Large intestine (tissue), 3 donors: ENCODE data around the gene VPS13C. TPM values are rescaled to one million over a fixed set of nuclear protein-coding genes. Genes with fewer than 3 reads are reported as not detected.
A peak's percentile ranks its signal among the peaks of the same experiment; 100 is the strongest.

Experiments
- DNase-seq, 2 donors: peaks; one replicate each; pipeline versions ENCODE4 v3.0.0 to v3.0.0-alpha.2; 2013
- H3K27ac ChIP-seq: one replicate; pipeline ENCODE4 v1.5.1; 2013; ENCODE audit warnings: low read length
- H3K27me3 ChIP-seq: 2 replicates; pipeline ENCODE4 v1.6.1; 2013; ENCODE audit warnings: low read length; ENCODE audit not compliant: control insufficient read depth, insufficient read depth
- H3K36me3 ChIP-seq: 2 replicates; pipeline ENCODE4 v1.6.1; 2013; ENCODE audit warnings: low read length; ENCODE audit not compliant: control insufficient read depth, insufficient read depth
- H3K4me1 ChIP-seq: one replicate; pipeline ENCODE4 v1.6.1; 2013; ENCODE audit warnings: low read length; ENCODE audit not compliant: control insufficient read depth, insufficient read depth
- H3K4me3 ChIP-seq: one replicate; pipeline ENCODE4 v1.5.1; 2013; ENCODE audit warnings: low read length
- H3K9me3 ChIP-seq: one replicate; pipeline ENCODE4 v1.6.1; 2013; ENCODE audit warnings: mild to moderate bottlenecking, low read depth, low read length, moderate library complexity; ENCODE audit not compliant: control insufficient read depth
- WGBS: methylation state at CpG from one replicate; pipeline ENCODE4 v1.1.5; 2013; ENCODE audit warnings: low lambda C conversion rate; ENCODE audit not compliant: insufficient coverage; 5-methylcytosine and 5-hydroxymethylcytosine counted together
- polyA plus RNA-seq: library from polyadenylated mRNA; unstranded; fragments of 120-200 nt; gene quantifications from one replicate; pipeline ENCODE4 v1.2.1, GENCODE V29; 2013

VPS13C gene
- polyA plus RNA-seq, 1 donor: 61.6 TPM

DNA sequence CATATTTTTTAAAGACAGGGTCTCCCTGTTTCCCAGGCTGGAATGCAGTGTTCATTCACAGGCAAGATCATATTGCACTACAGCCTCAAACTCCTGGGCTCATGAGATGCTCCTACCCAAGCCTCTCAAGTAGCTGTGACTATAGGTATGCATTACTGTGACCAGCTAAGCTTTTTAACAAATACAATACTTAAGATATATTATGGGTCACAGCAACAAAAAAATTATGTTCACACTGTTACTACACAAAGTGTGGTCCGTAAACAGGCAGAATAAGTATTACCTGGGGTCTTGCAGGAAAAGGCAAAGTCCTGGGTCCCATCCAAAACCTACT, 152.5 kb downstream of the VPS13C start:
- WGBS: no CpG with 5 or more reads among the region's 1 CpG
- Histone ChIP-seq H3K27me3 (no peaks in the 10 kb centered on the region), H3K36me3 (peaks cover 41% of the 10 kb centered on the region), H3K4me1 (peaks cover 2% of the 10 kb centered on the region), H3K9me3 (no peaks in the 10 kb centered on the region), H3K4me3 (no peak overlapping the region), H3K27ac (no peak overlapping the region)
- no peak for DNase-seq

DNA sequence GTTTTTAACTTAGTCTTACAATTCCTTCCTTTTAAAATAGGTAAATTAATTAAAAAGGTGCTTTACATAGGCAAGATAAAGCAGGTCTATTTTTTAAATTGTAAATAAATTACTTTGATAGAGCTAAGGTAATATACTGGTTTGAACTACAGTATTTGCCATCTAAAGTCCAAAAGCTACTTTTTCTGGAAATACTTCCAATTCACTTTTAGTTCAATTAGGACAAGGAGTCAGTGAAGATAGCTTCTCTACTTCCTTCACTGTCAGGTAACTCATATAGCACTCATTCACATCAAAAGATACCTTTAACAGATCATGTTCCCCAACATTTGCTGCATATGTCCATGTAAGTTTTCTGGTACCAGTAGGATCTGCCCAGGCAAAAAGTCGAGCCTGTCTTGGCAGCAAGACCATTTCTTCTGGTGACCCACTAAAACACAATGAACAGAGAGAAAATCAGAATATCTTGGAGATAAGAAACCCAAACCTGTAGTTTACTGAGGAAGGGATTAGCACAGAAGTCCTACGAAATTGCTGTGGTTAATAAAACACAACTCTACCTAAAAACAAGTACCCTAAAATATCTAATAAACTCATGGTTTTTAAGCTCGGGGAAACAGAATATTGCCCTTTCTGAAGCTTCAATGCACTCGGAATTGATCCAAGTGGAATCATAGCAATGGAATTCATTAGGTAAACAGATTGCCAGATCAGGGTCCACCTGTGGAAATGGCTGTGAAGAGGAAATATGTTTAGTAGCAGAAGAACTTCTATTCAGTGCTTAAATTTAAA, 153.1 kb downstream of the VPS13C start:
- no peak overlapping the region for H3K27ac ChIP-seq
- H3K9me3 ChIP-seq: peaks cover 3% of the 10 kb centered on the region
- no peaks in the 10 kb centered on the region for H3K27me3 ChIP-seq
- WGBS: 51% methylated on average over 3 of the region's 4 CpGs
- H3K36me3 ChIP-seq: peaks cover 46% of the 10 kb centered on the region
- H3K4me1 ChIP-seq: peaks cover 2% of the 10 kb centered on the region
- no peak for DNase-seq
- H3K4me3 ChIP-seq: no peak overlapping the region

DNA sequence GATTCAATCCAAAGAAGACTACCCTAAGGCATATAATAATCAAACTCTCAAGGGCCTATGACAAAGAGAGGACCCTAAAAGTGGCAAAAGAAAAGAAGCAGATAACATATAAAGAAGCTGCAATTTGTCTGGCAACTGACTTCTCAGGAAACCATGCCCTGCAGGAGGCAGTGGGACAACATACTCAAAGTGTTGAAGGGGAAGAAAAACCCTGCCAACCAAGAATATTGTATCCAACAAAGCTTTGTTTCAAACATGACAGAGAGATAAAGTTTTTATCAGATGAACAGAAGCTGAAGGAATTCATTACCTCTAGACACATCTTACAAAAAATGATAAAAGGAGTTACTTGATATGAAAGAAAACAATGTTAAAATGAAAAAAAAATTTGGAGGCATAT, 167.1 kb downstream of the VPS13C start:
- no peaks in the 10 kb centered on the region for H3K27me3 ChIP-seq
- H3K36me3 ChIP-seq: peaks cover 28% of the 10 kb centered on the region

DNA sequence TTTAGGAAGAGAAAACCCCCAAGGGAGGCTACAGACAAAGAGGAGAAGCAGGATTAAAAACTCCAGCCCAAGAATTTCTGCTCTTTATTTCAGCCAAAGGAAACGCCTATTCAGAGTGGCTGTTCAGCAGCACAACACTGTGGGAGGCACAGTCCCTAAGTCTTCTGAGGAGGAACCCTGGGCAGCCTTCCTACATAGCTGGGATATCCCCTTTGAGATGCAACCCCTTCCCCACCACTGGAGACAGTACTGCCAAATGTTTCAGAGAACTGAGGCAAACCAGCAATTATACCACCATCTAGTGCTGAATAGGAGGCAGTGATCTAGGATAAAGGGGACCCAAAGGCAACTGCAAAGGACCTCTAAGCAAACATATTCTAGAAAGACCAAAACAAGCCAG, 168.1 kb downstream of the VPS13C start:
- peaks cover 30% of the 10 kb centered on the region for H3K36me3 ChIP-seq
- no peaks in the 10 kb centered on the region for H3K27me3 ChIP-seq
- DNase-seq: no peak
- H3K4me3 ChIP-seq: no peak overlapping the region
- no peak overlapping the region for H3K27ac ChIP-seq
- peaks cover 16% of the 10 kb centered on the region for H3K9me3 ChIP-seq
- no peaks in the 10 kb centered on the region for H3K4me1 ChIP-seq
- no CpG with 5 or more reads among the region's 1 CpG for WGBS

More for the DNA sequence above, 167.1 kb downstream of the VPS13C start:
- no peak for DNase-seq
- Histone ChIP-seq H3K4me1 (no peaks in the 10 kb centered on the region), H3K4me3 (no peak overlapping the region), H3K9me3 (peaks cover 16% of the 10 kb centered on the region), H3K27ac (no peak overlapping the region)

DNA sequence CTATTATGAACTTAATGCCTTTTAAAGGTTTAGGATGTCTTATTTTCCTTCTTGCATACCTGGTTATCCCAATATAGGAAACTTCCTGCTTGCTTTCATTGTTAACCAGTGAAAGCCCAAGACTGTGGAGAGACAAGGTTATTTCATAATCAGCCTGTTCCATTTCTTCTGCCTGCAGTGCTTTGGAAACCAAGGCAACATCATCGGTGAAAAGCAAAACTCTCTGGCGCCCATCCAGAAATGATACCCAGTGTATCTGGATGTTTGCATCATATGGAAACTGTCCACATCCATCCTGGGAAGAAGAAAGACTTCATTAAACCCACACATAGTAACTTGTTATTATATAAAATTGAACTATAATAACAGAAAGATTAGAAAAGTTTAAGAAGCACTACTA, 170.1 kb downstream of the VPS13C start:
- no peaks in the 10 kb centered on the region for H3K4me1 ChIP-seq
- H3K27me3 ChIP-seq: no peaks in the 10 kb centered on the region
- DNase-seq: no peak
- WGBS: no CpG with 5 or more reads among the region's 2 CpGs
- no peak overlapping the region for H3K4me3 ChIP-seq
- peaks cover 16% of the 10 kb centered on the region for H3K9me3 ChIP-seq
- H3K27ac ChIP-seq: no peak overlapping the region
- H3K36me3 ChIP-seq: peaks cover 27% of the 10 kb centered on the region

DNA sequence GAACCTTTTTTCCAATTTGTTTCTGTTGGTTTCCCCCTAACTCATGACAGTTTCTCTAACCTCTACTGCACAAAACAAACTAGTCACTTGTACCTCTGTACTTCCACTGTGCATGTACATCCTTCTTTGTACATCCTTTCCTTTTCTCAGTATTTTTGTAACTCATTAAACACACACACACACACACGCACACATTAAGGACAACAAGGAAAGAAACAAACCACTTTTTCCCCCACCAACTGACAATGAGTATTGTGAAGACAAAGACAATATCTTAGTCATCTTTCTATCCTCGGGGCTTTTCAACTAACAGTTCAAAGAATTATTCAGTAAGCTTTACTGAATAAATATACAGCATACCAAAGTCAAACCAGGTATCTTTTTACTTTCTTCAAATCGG, 170.5 kb downstream of the VPS13C start:
- H3K4me3 ChIP-seq: no peak overlapping the region
- no peak overlapping the region for H3K27ac ChIP-seq
- no peaks in the 10 kb centered on the region for H3K27me3 ChIP-seq
- H3K36me3 ChIP-seq: peaks cover 26% of the 10 kb centered on the region
- H3K9me3 ChIP-seq: peaks cover 16% of the 10 kb centered on the region
- no peak for DNase-seq
- no peaks in the 10 kb centered on the region for H3K4me1 ChIP-seq
- 90% methylated on average over 2 of the region's 3 CpGs for WGBS

DNA sequence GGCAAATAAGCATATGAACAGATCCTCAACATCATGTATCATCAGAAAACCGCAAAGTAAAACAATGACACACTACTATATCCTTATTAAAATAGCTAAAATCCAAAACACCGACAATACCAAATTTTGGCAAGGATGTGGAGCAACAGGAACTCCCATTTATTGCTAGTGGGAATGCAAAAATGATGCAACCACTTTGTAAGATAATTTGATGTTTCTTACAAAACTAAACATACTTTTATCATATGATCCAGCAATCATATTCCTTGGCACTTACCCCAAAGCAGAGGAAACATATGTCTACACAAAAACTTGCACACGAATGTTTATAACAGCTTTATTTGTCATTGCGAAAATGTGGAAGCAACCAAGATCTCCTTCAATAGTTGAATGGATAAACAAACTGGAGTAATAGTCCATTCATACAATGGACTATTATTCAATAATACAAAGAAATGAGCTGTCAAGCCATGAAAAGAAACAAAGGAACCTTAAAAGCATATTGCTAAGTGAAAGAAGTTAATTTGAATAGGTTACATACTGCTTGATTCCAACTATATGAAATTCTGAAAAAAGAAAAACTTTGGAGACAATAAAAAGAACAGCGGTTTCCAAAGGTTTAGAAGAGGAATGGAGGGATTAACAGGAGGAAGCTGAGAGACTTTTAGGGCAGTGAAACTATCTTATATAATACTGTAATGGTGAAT, 172.0 kb downstream of the VPS13C start:
- H3K4me1 ChIP-seq: no peaks in the 10 kb centered on the region
- no peaks in the 10 kb centered on the region for H3K27me3 ChIP-seq
- H3K27ac ChIP-seq: no peak overlapping the region
- DNase-seq: no peak
- WGBS: 89% methylated on average over 3 of the region's 5 CpGs
- peaks cover 25% of the 10 kb centered on the region for H3K36me3 ChIP-seq
- H3K4me3 ChIP-seq: no peak overlapping the region
- peaks cover 6% of the 10 kb centered on the region for H3K9me3 ChIP-seq

DNA sequence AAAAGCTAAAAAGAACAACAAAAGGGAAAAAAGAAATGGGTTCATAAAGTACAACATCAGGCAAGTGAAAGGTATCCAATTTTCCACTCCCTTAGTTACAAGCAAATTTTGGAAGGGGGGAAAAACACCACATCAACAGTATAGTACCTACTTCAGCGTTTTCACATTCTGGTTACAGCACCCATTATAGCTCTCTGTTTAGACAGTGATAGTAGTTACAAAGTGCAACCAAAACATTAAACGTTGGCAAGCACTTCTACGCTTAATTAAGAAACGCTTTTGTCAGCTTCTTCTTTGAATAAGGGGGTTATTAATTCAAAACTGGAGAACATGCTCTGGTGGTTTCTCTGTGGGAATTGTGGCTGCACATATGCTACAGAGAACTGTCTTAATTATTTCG, 180.2 kb downstream of the VPS13C start:
- DNase-seq: no peak

DNA sequence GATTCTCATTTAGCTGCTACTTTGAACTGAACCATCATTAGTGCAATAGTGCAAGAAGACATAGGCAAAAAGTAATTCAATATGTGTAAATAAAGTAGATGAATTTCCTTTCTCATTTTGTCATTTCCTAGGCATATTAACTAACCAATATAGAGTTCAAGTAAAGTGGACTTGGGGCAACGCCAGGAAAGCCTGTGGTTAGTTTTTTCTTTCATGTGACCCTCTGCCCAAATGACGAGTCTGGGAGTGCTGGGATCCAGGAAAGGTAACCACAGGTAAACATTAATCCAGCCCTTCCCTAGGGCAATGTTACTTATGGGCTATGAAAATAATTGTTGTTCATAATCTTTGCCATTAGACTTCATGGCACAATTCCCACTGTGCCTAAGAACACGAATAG, 181.0 kb downstream of the VPS13C start:
- DNase-seq: peak; percentile 1 to 23
- Histone ChIP-seq H3K4me3 (no peak overlapping the region), H3K27me3 (no peaks in the 10 kb centered on the region), H3K9me3 (no peaks in the 10 kb centered on the region), H3K27ac (no peak overlapping the region), H3K36me3 (peaks cover 10% of the 10 kb centered on the region), H3K4me1 (no peaks in the 10 kb centered on the region)
- WGBS: 100% methylated on average over 1 of the region's 3 CpGs

More for the DNA sequence above, 180.2 kb downstream of the VPS13C start:
- no peaks in the 10 kb centered on the region for H3K9me3 ChIP-seq
- H3K36me3 ChIP-seq: peaks cover 10% of the 10 kb centered on the region
- WGBS: no CpG with 5 or more reads among the region's 5 CpGs
- no peaks in the 10 kb centered on the region for H3K4me1 ChIP-seq
- no peaks in the 10 kb centered on the region for H3K27me3 ChIP-seq
- H3K4me3 ChIP-seq: no peak overlapping the region
- no peak overlapping the region for H3K27ac ChIP-seq

DNA sequence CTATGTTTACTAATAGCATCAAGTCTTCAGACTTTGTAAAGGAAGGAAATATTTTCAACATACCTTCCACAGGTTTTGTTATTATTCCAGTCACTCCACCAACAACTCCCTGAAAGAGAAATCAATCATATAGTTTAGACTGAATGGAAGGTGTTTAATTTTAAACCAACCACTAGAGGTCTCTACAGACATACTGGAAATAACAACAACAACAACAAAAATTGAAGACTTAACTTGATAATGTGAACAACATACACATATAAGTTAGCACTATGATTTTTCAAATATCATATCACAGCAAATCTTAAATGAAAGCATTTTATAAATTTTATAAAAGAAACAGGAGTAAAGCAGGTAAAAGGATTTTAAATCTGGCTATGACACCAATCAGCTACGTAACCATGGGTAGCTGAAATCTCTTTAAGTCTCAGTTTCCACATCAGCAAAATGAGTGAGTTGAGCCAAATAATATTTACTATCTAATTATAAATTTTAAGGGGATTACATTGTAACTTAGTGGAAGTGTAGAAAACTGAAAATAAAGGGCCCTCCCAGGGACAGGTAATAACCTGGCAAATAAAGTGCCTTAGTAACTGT, 188.2 kb downstream of the VPS13C start:
- H3K36me3 ChIP-seq: peaks cover 31% of the 10 kb centered on the region

More for the DNA sequence above, 188.2 kb downstream of the VPS13C start:
- Histone ChIP-seq H3K4me1 (no peaks in the 10 kb centered on the region), H3K27ac (no peak overlapping the region), H3K4me3 (no peak overlapping the region), H3K9me3 (no peaks in the 10 kb centered on the region), H3K27me3 (no peaks in the 10 kb centered on the region)
- no peak for DNase-seq
- whole genome bisulfite sequencing: no CpG with 5 or more reads among the region's 1 CpG
